Muscle of leg (tissue), 16 donors: Measurements from ENCODE around the gene TCIRG1. TPM values are rescaled to one million over a fixed set of nuclear protein-coding genes. Genes with fewer than 3 reads are reported as not detected.
"Not testable (repeated sequence)": the region's sequence is repeated elsewhere in the genome, so short reads cannot be mapped to it uniquely, and the experiment has no call there.

Experiments used
- DNase-seq: peaks from one replicate; pipeline ENCODE4 v3.0.0; 2013
- H3K27ac ChIP-seq: one replicate; pipeline ENCODE4 v1.5.1; 2013; ENCODE audit warnings: mild to moderate bottlenecking, low read length, control low read depth
- H3K27me3 ChIP-seq: one replicate; pipeline ENCODE4 v1.6.1; 2013; ENCODE audit warnings: low read length; ENCODE audit not compliant: control insufficient read depth, insufficient read depth
- H3K36me3 ChIP-seq: one replicate; pipeline ENCODE4 v1.6.1; 2013; ENCODE audit warnings: low read length; ENCODE audit not compliant: control insufficient read depth, insufficient read depth
- H3K4me1 ChIP-seq: one replicate; pipeline ENCODE4 v1.6.1; 2013; ENCODE audit warnings: low read length; ENCODE audit not compliant: control insufficient read depth, insufficient read depth
- H3K4me3 ChIP-seq: one replicate; pipeline ENCODE4 v1.5.1; 2013; ENCODE audit warnings: low read length, control low read depth
- H3K9me3 ChIP-seq: replicated peaks from 2 replicates; pipeline ENCODE4 v1.6.1; 2013; ENCODE audit warnings: low read depth, low read length; ENCODE audit not compliant: control insufficient read depth
- WGBS: methylation state at CpG from one replicate; pipeline ENCODE4 v1.1.5; 2013; ENCODE audit warnings: missing lambda C conversion rate; ENCODE audit not compliant: insufficient coverage; 5-methylcytosine and 5-hydroxymethylcytosine counted together
- long read RNA-seq, 11 donors: transcript quantifications; one replicate each; lab custom pipeline, GENCODE V29; 2026
- polyA plus RNA-seq, 8 donors: library from polyadenylated mRNA; unstranded; fragments of 120-200 nt; gene quantifications; one replicate each; pipeline versions ENCODE4 v1.2.1 to v1.2.3, GENCODE V29; 2013; ENCODE audit warnings: inconsistent platforms in 1 of 8, low replicate concordance in 1 of 8; ENCODE audit not compliant: insufficient read length in 8 of 8, insufficient read depth in 1 of 8
- total RNA-seq: library from RNA; stranded (reverse); fragments of 120-200 nt; gene quantifications from one replicate; pipeline ENCODE4 v1.2.4, GENCODE V29; 2013

The TCIRG1 gene, protein sequence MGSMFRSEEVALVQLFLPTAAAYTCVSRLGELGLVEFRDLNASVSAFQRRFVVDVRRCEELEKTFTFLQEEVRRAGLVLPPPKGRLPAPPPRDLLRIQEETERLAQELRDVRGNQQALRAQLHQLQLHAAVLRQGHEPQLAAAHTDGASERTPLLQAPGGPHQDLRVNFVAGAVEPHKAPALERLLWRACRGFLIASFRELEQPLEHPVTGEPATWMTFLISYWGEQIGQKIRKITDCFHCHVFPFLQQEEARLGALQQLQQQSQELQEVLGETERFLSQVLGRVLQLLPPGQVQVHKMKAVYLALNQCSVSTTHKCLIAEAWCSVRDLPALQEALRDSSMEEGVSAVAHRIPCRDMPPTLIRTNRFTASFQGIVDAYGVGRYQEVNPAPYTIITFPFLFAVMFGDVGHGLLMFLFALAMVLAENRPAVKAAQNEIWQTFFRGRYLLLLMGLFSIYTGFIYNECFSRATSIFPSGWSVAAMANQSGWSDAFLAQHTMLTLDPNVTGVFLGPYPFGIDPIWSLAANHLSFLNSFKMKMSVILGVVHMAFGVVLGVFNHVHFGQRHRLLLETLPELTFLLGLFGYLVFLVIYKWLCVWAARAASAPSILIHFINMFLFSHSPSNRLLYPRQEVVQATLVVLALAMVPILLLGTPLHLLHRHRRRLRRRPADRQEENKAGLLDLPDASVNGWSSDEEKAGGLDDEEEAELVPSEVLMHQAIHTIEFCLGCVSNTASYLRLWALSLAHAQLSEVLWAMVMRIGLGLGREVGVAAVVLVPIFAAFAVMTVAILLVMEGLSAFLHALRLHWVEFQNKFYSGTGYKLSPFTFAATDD
- total RNA-seq, result 31.9 TPM
- 10 to 100 TPM; 21.8 to 35.2 (median 27.3) TPM for polyA plus RNA-seq
- long read RNA-seq, donor 1, partial matches to known transcripts, result 0 of 1 reads
- long read RNA-seq, donor 1, other reads (novel, unspliced or antisense), result 0 of 1 reads
- long read RNA-seq, donor 2, result 0 reads
- long read RNA-seq, donor 3, partial matches to known transcripts, result 0 of 3 reads
- long read RNA-seq, donor 3, other reads (novel, unspliced or antisense), result 0 of 3 reads
- long read RNA-seq, donor 4, result 0 reads
- long read RNA-seq, donor 5, partial matches to known transcripts, result 0 of 1 reads
- long read RNA-seq, donor 5, other reads (novel, unspliced or antisense), result 0 of 1 reads
- long read RNA-seq, donor 6, partial matches to known transcripts, result 0 of 2 reads
- long read RNA-seq, donor 6, other reads (novel, unspliced or antisense), result 0 of 2 reads
- long read RNA-seq, donor 7, result 0 reads
- long read RNA-seq, donor 8, partial matches to known transcripts, result 0 of 1 reads
- long read RNA-seq, donor 8, other reads (novel, unspliced or antisense), result 0 of 1 reads
- long read RNA-seq, donor 9, result 0 reads
- long read RNA-seq, donor 10, partial matches to known transcripts, result 0 of 1 reads
- long read RNA-seq, donor 10, other reads (novel, unspliced or antisense), result 0 of 1 reads
- long read RNA-seq, donor 11, result 0 reads

DNA sequence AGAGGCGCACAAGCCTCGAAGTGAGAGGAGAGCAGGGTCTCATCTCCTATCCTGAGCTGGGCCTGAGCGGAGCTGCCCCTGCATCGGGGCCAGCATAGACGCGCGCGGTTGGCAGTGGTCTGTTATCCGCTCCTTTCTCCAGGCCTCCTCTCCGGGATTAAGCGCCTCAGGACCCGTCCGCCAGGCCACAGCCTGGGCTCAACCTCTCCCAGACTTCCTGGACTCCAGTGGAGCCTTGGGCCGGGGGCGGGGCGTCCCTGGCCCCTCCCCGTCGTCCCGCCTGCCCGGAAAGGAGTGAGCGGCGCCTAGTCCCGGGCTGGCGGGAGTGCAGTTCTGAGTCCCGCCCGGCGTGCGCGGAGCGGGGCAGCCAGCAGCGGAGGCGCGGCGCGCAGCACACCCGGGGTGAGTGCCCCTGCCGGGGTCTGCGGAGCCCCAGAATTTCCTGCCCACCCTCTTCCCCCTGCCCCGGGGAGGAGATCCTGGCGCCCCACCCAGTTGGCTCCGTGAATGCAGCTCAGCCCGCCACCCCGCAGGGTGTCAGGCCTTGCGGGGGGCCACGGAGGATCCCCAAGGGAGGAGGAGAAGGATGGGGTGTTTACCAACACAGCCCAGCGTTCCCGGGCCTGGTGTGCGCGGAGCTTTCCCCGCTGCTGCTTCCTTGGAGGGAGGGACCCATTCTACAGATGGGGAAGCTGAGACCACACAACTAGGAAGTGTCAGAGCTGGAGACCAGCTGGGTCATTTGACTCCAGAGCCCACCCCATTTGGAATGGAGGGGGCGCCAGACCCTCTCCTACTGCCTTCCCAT is at the start of gene TCIRG1:
Gene TCIRG1, plus strand, starts transcription at position 308 of the 808 bp plus-strand sequence. CDS start 2,247 bp downstream, outside the sequence.
- DNase-seq, result peak; percentile 93
- Histone ChIP-seq H3K27me3 (no peaks in the 10 kb centered on the region), H3K4me1 (peaks cover 71% of the 10 kb centered on the region), H3K27ac (peak within 1 kb of the TSS; percentile 87), H3K4me3 (peak within 1 kb of the TSS; percentile 61), H3K36me3 (peaks cover 24% of the 10 kb centered on the region), H3K9me3 (no peaks in the 10 kb centered on the region)
- 8% methylated on average over 44 of the region's 51 CpGs for WGBS

DNA sequence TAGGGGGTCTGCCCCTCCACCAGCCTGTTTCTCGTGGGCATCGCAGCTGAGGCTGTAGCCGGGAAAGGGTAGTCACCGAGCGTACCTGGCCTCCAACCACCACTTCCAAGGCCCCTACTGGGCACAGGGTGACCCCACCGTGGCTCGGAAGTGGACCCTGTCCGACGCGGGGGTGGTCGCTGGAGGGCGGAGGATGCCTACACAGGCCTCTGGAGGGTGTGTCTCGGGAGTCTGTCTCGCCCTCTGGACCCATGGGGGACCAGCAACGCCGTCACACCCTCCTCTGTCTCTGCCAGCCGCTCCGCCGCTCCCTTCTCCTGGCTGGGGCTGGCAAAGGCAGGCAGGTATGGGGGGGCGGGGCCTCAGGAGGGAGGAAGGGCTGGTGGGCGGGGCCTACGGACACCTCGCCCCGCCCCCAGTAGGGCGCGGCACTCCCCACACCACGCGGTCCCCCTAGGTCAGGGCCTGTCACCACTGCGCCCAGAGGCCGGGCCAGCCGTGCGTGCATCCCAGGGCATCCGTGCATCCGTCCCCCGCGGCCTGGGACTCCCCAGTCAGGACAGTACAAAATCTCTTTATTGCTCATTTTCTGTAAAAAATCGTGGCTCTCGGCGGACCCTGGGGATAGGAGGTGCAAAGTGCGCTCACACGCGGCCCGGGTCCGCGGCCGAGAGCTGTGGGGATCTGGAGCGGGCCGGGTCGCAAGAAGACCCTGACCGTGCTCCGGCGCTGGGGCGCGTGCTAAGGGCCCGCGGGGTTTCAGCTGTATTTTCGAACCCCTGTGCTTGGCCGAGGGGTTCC is 48.1 kb upstream of the TCIRG1 start:
- not testable (repeated sequence) for H3K36me3 ChIP-seq, H3K4me1 ChIP-seq, H3K4me3 ChIP-seq, DNase-seq, H3K27ac ChIP-seq, H3K9me3 ChIP-seq
- 1% methylated on average over 18 of the region's 58 CpGs for WGBS
- peaks cover 14% of the 10 kb centered on the region for H3K27me3 ChIP-seq

DNA sequence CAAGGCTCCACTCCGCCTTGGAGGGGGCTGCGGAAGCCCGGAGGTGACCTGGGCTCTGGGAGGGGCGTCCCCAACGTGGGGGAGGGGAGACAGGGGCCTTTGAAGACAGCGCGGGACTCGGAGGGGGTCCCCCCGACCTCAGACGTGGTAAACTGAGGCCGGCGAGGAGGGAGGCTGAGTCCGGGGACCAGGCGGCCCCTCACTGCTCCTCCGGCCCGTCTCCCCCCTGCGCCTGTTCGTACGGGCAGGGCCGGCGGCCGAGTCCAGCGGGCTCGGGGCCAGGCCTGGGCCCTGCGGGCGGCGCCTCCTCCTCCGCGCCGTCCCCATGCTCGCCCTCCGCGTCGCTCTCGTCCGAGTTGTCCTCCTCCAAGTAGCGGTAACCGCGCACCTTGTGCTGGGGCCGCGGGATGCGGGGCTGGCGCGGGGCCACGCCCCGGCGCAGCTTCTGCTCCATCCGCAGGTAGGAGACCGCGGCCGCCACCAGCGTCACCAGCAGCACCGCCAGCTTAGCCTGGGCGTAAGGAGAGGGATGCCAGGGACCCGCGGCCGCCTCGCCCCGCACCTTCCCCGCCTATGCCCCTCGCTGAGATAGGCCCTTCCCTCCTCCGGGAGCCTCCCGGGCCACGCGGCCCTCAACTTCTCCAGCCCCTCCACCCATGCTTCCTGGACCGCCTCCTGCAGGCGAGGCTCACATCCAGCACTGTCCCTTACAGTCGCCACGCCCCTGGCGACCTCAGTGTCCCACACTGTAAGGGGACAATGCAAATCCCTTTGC is 47.3 kb upstream of the TCIRG1 start:
- H3K4me3 ChIP-seq, H3K4me1 ChIP-seq, H3K36me3 ChIP-seq, DNase-seq, H3K9me3 ChIP-seq, H3K27ac ChIP-seq: not testable (repeated sequence)
- WGBS, result 3% methylated on average over 40 of the region's 70 CpGs
- H3K27me3 ChIP-seq, result peaks cover 14% of the 10 kb centered on the region

DNA sequence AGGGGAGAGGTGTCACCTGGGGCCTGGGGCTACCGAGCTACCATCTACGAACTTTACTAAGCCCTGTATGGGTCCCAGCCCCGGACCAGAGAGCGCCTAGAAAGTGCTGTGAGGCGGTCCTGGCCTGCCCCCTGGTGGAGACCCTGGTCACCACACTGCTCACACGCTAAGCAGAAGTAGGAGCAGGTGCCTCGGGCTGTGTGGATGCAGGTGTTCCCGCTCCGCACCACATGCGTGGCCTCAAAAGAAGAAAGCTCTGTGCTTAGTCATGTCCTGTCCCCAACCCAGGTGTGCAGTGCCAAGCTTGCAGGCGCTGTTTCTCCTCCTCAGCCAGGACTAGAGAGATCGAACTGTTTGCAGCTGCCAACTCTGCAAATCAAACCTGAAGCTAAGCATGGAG is 45.0 kb upstream of the TCIRG1 start:
- WGBS, result 9% methylated on average over 9 of the region's 12 CpGs
- not testable (repeated sequence) for H3K9me3 ChIP-seq, H3K27ac ChIP-seq, H3K4me3 ChIP-seq, H3K36me3 ChIP-seq, H3K4me1 ChIP-seq
- H3K27me3 ChIP-seq, result peaks cover 14% of the 10 kb centered on the region
- DNase-seq, result peak; percentile 2

DNA sequence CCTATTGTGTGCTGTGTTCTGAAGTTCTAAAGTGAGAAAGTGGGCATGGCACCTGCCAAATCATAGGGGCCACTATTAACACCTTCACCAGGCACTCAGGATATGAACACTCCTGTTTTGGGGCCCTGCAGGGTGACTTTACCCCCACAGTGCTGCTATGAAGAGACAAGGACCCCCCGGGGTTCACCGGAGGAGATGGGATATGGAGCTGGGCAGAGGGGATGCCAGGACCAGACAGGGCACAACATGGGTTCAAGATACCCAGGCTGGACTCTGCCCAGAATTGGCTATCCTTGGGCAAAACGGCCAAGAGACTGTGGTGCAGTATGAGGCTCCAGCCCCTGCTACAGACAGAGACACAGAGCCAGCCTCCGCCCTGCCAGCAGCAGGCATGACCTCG is 44.4 kb upstream of the TCIRG1 start:
- H3K4me1 ChIP-seq, H3K27ac ChIP-seq, H3K4me3 ChIP-seq, H3K36me3 ChIP-seq, DNase-seq, H3K9me3 ChIP-seq: not testable (repeated sequence)
- peaks cover 14% of the 10 kb centered on the region for H3K27me3 ChIP-seq
- WGBS, result 89% methylated on average over 3 of the region's 5 CpGs

DNA sequence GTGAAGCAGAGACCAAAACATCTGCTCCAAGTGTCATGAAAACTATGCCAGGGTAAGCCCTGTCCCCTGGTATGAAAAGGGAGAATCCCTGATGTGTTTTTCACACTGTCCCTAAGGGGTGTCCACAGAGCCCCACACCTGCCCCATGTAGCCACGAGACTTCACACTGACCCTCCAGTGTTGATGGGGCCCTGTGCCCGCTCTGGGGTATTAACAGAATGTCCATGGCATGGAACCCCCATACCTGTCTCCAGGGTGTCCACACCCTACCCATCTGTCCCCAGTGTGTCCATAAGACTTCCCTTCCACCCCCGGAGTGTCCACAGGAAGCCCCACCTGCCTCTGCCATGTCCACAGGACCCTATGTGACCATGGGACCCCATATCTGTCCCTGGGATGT is 43.7 kb upstream of the TCIRG1 start:
- WGBS, result 100% methylated on average over 2 of the region's 3 CpGs

DNA sequence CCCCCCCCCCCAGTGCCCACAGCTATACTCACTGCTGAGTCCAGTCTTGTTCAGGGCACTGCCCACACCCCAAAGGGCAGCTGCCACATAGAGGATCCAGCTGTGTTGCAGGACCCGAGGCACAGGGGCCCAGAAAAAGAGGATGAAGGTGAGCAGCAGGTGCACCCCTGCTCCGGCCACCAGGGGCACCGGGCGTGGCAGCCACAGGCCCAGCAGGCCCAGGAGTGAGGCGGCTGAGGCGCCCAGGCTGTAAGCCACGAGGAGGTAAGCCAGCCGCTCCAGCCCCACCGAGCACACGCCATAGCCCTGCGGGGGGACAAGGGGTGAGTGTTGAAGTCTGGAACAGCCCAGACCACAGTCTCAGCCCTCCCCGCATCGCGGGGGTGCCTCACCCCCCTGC is 43.2 kb upstream of the TCIRG1 start:
- not testable (repeated sequence) for H3K27ac ChIP-seq, H3K4me1 ChIP-seq, DNase-seq, H3K4me3 ChIP-seq, H3K36me3 ChIP-seq, H3K9me3 ChIP-seq
- peaks cover 14% of the 10 kb centered on the region for H3K27me3 ChIP-seq
- WGBS, result 74% methylated on average over 7 of the region's 14 CpGs

More for the DNA sequence above, 43.7 kb upstream of the TCIRG1 start:
- H3K4me3 ChIP-seq, H3K4me1 ChIP-seq, H3K36me3 ChIP-seq, DNase-seq, H3K9me3 ChIP-seq, H3K27ac ChIP-seq: not testable (repeated sequence)
- H3K27me3 ChIP-seq, result peaks cover 14% of the 10 kb centered on the region

DNA sequence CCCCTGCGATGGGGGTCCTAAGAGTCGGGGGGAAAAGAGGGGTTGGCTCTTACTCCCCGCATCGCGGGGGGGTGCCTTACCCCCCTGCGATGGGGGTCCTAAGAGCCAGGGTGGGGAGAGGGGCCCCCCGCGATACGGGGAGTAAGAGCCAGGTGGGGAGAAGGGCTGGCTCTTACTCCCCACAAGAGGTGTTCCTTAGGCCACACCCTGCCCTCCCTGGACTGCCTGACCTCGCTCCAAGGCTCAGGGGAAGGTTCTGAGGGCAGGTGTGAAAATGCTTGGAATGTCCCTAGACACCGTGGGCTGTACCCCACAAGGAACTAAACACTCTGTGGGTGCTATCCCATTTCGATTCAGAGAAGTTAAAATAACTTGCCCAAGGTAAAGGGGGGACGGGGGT is 42.8 kb upstream of the TCIRG1 start:
- no peaks in the 10 kb centered on the region for H3K9me3 ChIP-seq
- H3K27ac ChIP-seq, result no peak overlapping the region
- H3K27me3 ChIP-seq, result peaks cover 9% of the 10 kb centered on the region
- no peak for DNase-seq
- WGBS, result no CpG with 5 or more reads among the region's 13 CpGs
- H3K36me3 ChIP-seq, result no peaks in the 10 kb centered on the region
- H3K4me3 ChIP-seq, result no peak overlapping the region
- H3K4me1 ChIP-seq, result peaks cover 4% of the 10 kb centered on the region
